ENCODE measurements around the gene EFNA4. TPM values are rescaled to one million over a fixed set of nuclear protein-coding genes. Genes with fewer than 3 reads are reported as not detected.

Gene EFNA4
- total and polyA plus RNA-seq, 9 of the 15 experiments (the other 6 are each of a cell fraction or from before 2014, with no cell fraction given): 0.68 to 7.4 (median 6.1) TPM

DNA sequence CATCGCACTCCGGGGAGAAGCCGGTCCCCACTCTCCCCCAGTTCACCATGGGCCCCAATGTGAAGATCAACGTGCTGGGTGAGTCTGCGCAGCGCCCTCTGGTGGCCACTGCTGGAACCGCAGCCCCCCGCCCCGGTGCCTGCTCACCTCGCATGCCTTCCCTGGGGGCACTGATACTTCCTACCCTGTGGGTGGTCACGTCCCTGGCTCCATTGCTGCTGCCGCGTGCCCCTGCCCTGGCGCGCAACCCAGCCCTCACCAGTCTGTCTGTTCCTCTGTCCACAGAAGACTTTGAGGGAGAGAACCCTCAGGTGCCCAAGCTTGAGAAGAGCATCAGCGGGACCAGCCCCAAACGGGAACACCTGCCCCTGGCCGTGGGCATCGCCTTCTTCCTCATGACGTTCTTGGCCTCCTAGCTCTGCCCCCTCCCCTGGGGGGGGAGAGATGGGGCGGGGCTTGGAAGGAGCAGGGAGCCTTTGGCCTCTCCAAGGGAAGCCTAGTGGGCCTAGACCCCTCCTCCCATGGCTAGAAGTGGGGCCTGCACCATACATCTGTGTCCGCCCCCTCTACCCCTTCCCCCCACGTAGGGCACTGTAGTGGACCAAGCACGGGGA is 22.7 kb downstream of the EFNA4 start (continued):
- TF ChIP-seq ZNF639 (CRISPR knock-in tag; conservative IDR thresholded peaks at IDR 0.05 in 1 of 2, IDR thresholded peaks at IDR 0.05 in 1 of 2) (0 out of 4 replicates have a peak, but pooled peaks of 1 of the 2 experiments have one; percentile 18), MAZ (CRISPR knock-in tag; conservative IDR thresholded peaks at IDR 0.05 in 1 of 2, IDR thresholded peaks at IDR 0.05 in 1 of 2) (peak in 1 of 2 experiments; percentile 53; a peak in 2 of 4 replicates), ZNF449 (CRISPR knock-in tag; IDR thresholded peaks at IDR 0.05) (no peak), KAT8 (IDR thresholded peaks at IDR 0.05; ENCODE audit: low read depth) (no peak), CTCF (IDR thresholded peaks at IDR 0.05 in 2 of 3, conservative IDR thresholded peaks at IDR 0.05 in 1 of 3; ENCODE audit: insufficient read depth in 2 of 3, low read depth in 1 of 3, low read length in 3 of 3) (peak; percentile 80 to 87 (median 87)), DLX4 (CRISPR knock-in tag; IDR thresholded peaks at IDR 0.05) (no peak), TARDBP (IDR thresholded peaks at IDR 0.05) (no peak), ZNF644 (tag; IDR thresholded peaks at IDR 0.05; ENCODE audit: low read depth) (no peak), PML (IDR thresholded peaks at IDR 0.05; ENCODE audit: low read length) (no peak), JUNB (CRISPR knock-in tag; conservative IDR thresholded peaks at IDR 0.05) (no peak), NR2C1 (IDR thresholded peaks at IDR 0.05) (no peak), NR2C1 (tag; IDR thresholded peaks at IDR 0.05) (no peak), CTBP1 (IDR thresholded peaks at IDR 0.05; ENCODE audit: borderline replicate concordance) (peak; percentile 18; the same call in 1 of the 2 replicates)
- TF ChIP-seq, protein P1, sequence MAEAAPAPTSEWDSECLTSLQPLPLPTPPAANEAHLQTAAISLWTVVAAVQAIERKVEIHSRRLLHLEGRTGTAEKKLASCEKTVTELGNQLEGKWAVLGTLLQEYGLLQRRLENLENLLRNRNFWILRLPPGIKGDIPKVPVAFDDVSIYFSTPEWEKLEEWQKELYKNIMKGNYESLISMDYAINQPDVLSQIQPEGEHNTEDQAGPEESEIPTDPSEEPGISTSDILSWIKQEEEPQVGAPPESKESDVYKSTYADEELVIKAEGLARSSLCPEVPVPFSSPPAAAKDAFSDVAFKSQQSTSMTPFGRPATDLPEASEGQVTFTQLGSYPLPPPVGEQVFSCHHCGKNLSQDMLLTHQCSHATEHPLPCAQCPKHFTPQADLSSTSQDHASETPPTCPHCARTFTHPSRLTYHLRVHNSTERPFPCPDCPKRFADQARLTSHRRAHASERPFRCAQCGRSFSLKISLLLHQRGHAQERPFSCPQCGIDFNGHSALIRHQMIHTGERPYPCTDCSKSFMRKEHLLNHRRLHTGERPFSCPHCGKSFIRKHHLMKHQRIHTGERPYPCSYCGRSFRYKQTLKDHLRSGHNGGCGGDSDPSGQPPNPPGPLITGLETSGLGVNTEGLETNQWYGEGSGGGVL (CRISPR knock-in tag; IDR thresholded peaks at IDR 0.05): no peak
- TF ChIP-seq, protein P2, sequence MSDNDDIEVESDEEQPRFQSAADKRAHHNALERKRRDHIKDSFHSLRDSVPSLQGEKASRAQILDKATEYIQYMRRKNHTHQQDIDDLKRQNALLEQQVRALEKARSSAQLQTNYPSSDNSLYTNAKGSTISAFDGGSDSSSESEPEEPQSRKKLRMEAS (CRISPR knock-in tag; IDR thresholded peaks at IDR 0.05): peak; percentile 14; the same call in 1 of the 2 replicates

Data from K562 (cell line).